Medulla oblongata (tissue), 1 donor: ENCODE data around the gene DNAJC9.
A peak's percentile ranks its signal among the peaks of the same experiment; 100 is the strongest.
"Not testable (repeated sequence)": the region's sequence is repeated elsewhere in the genome, so short reads cannot be mapped to it uniquely, and the experiment has no call there.

ENCODE experiments used
- DNase-seq: peaks from one replicate; pipeline ENCODE4 v3.0.0-alpha.2; 2015; ENCODE audit errors: extremely low spot score

Gene DNAJC9

GRCh38 chr10:73246646-73247508 lies at the start of gene DNAJC9:
Gene DNAJC9, minus strand, starts transcription at chr10:73247255. Its CDS starts 66 bp downstream, at chr10:73247189.
- DNase-seq, result peak; percentile 94

- DNase-seq, result no peak
These were observed 46.4 kb upstream of the DNAJC9 start for GRCh38 chr10:73293461-73293860.

- no peak for DNase-seq
These were observed 42.9 kb upstream of the DNAJC9 start for GRCh38 chr10:73289958-73290357.

GRCh38 chr10:73287441-73287840 lies 40.4 kb upstream of the DNAJC9 start:
- peak; percentile 2 for DNase-seq

GRCh38 chr10:73281097-73281496 lies 34.0 kb upstream of the DNAJC9 start:
- DNase-seq, result no peak

GRCh38 chr10:73264423-73264822 lies 17.4 kb upstream of the DNAJC9 start:
- DNase-seq, result no peak

GRCh38 chr10:73263693-73264347 lies 16.8 kb upstream of the DNAJC9 start:
- DNase-seq, result peak; percentile 29

GRCh38 chr10:73262880-73263555 lies 16.0 kb upstream of the DNAJC9 start:
- DNase-seq, result no peak

- DNase-seq, result no peak
These were observed 15.2 kb upstream of the DNAJC9 start for GRCh38 chr10:73262105-73262730.

- DNase-seq, result no peak
These were observed 14.4 kb upstream of the DNAJC9 start for GRCh38 chr10:73261362-73261995.

- DNase-seq, result not testable (repeated sequence)
These were observed 11.6 kb upstream of the DNAJC9 start for GRCh38 chr10:73258612-73259011.

- no peak for DNase-seq
These were observed 6.1 kb upstream of the DNAJC9 start for GRCh38 chr10:73253225-73253555.

- peak; percentile 98 for DNase-seq
These were observed 5.6 kb upstream of the DNAJC9 start, which contains the start of gene MRPS16 for GRCh38 chr10:73252445-73253224. Gene MRPS16, minus strand, starts transcription at chr10:73252644. Its CDS starts 162 bp downstream, at chr10:73252482.

GRCh38 chr10:73251683-73252444 lies 4.8 kb upstream of the DNAJC9 start:
- DNase-seq, result no peak

- DNase-seq, result no peak
These were observed 1.2 kb upstream of the DNAJC9 start for GRCh38 chr10:73248259-73248724.

GRCh38 chr10:73247509-73248258 lies 629 bp upstream of the DNAJC9 start:
- no peak for DNase-seq

- no peak for DNase-seq
These were observed 771 bp downstream of the DNAJC9 start for GRCh38 chr10:73246322-73246645.

- DNase-seq, result no peak
These were observed 2.1 kb downstream of the DNAJC9 start for GRCh38 chr10:73244866-73245477.

- DNase-seq, result no peak
These were observed 7.1 kb downstream of the DNAJC9 start for GRCh38 chr10:73239908-73240307.
